ENCODE data around the gene ORMDL1.

Gene ORMDL1

DNA sequence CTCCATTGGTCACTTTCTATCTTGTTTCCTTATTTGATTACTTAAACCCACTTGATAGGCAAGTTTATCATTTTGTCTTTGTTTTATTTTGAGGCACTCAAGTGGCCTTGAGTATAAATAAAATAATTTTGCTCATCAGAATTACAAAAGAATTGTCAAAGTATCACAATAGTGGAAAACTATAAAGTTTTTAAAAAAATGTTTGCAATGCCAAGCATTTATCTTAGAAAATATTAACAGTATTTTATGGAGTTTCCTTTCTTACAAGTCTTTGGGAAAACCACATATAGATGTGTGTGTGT lies 14.8 kb upstream of the ORMDL1 start:
- in situ Hi-C loops (cut with MboI; ENCODE audit: low sequenced_read_pairs, unreplicated experiment) = loop anchor here (10.0 kb wide), 1 partner anchor 266 kb away; the partner anchor contains the start of gene MSTN
- TF ChIP-seq, protein P1, sequence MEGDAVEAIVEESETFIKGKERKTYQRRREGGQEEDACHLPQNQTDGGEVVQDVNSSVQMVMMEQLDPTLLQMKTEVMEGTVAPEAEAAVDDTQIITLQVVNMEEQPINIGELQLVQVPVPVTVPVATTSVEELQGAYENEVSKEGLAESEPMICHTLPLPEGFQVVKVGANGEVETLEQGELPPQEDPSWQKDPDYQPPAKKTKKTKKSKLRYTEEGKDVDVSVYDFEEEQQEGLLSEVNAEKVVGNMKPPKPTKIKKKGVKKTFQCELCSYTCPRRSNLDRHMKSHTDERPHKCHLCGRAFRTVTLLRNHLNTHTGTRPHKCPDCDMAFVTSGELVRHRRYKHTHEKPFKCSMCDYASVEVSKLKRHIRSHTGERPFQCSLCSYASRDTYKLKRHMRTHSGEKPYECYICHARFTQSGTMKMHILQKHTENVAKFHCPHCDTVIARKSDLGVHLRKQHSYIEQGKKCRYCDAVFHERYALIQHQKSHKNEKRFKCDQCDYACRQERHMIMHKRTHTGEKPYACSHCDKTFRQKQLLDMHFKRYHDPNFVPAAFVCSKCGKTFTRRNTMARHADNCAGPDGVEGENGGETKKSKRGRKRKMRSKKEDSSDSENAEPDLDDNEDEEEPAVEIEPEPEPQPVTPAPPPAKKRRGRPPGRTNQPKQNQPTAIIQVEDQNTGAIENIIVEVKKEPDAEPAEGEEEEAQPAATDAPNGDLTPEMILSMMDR (IDR thresholded peaks at IDR 0.05; ENCODE audit: borderline replicate concordance, control extremely low read depth, extremely low read depth, insufficient read depth, missing control alignments) = no peak
- no peak for DNase-seq (ENCODE audit: low spot score)

DNA sequence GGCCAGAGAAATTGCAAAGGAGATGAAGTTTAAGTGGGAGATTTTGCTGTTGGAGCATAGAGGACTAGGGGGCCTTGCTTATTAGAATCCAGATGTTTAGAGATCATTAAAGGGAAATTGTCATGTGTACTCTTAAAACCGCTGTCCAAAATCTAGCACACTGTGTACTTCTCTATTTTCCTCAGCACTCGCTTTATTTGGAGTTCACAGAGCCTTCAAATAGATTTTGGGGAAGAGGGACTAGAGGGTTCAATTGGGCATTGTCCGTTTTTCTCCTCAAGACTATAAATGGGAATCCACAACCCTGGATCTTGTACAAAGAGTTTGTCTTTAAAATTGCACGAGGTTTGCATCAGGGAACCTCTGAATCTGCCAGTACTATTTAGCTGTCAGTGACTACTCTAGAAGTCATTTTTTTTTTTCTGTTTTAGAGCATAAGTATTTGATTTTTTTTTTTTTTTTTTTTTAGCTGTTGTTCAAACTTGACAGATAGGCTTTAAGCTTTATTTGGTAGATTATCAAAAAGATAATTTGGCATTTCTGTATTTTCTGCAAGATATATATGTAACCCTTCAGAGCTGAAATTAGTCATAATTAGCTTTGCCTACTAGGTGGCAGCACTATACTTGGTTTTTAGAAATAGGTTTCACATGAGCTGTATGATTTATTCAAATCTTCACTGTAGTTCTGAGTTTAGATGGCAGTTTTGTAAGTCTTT lies 14.3 kb upstream of the ORMDL1 start:
- TF ChIP-seq, protein P1 (IDR thresholded peaks at IDR 0.05; ENCODE audit: borderline replicate concordance, control extremely low read depth, extremely low read depth, insufficient read depth, missing control alignments) = peak; percentile 33
- DNase-seq (ENCODE audit: low spot score) = peak; percentile 17
- in situ Hi-C loops (cut with MboI; ENCODE audit: low sequenced_read_pairs, unreplicated experiment) = loop anchor here (10.0 kb wide), 1 partner anchor 266 kb away; the partner anchor contains the start of gene MSTN

DNA sequence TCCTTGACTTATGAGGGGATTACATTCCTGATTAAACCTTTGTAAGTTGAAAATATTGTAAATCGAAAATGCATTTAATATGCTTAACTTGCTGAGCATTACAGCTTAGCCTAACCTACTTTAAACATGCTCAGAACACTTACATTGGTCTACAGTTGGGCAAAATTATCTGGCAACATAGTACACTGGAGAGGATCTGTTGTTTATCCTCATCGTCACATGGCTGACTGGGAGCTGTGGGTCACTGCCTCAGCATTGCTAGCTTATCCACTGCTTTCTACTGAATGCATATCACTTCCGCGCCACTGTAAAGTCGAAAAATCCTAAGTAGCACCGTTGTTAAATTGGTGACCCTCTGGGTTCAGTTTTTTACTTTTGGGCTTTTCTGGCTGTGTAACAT lies 13.8 kb upstream of the ORMDL1 start:
- in situ Hi-C loops (cut with MboI; ENCODE audit: low sequenced_read_pairs, unreplicated experiment) = loop anchor here (10.0 kb wide), 1 partner anchor 267 kb away; the partner anchor contains the start of gene MSTN
- TF ChIP-seq, protein P1 (IDR thresholded peaks at IDR 0.05; ENCODE audit: borderline replicate concordance, control extremely low read depth, extremely low read depth, insufficient read depth, missing control alignments) = no peak
- no peak for DNase-seq (ENCODE audit: low spot score)

DNA sequence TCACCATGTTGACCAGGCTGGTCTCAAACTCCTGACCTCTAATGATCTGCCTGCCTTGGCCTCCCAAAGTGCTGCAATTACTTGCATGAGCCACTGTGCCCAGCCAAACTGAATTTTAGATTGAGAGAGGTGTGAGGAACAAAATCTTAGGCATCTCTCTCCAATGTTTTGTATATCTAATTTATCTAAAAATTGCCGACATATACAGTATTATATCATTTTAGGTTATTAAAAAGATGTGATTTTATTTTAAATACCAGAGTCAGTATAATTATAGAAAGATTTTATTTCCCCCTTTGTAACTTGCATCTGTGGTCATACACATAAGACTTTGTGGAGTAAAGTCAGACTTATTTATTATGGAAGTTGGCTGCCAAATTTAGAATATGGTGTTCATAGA lies 10.2 kb upstream of the ORMDL1 start:
- in situ Hi-C loops (cut with MboI; ENCODE audit: low sequenced_read_pairs, unreplicated experiment) = loop anchor here (10.0 kb wide), 1 partner anchor 270 kb away; the partner anchor contains the start of gene MSTN
- no peak for DNase-seq (ENCODE audit: low spot score)
- TF ChIP-seq, protein P1 (IDR thresholded peaks at IDR 0.05; ENCODE audit: borderline replicate concordance, control extremely low read depth, extremely low read depth, insufficient read depth, missing control alignments) = no peak

DNA sequence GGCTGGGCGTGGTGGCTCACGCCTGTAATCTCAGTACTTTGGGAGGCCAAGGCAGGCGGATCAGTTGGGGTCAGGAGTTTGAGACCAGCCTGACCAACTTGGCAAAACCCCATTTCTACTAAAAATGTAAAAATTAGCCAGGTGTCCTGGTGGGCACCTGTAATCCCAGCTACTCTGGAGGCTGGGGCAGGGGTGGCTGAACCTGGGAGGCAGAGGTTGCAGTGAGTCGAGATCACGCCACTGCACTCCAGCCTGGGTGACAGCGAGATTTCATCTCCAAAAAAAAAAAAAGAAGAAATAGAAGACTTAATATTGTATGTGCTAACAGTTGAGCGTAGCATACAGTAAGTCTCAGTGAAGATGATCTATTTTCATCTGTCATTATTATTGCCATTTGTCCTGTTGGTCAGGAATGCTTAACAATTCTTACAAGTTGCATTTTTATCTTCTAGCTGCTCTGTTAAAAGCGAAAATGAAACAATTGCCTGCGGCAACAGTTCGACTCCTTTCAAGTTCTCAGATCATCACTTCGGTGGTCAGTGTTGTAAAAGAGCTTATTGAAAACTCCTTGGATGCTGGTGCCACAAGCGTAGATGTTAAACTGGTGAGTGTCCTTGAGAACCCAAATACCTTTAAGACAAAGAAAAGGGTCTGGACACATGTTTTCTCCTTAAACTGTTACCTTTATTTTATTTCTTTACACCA lies 7.4 kb upstream of the ORMDL1 start:
- TF ChIP-seq, protein P1 (IDR thresholded peaks at IDR 0.05; ENCODE audit: borderline replicate concordance, control extremely low read depth, extremely low read depth, insufficient read depth, missing control alignments) = no peak
- in situ Hi-C loops (cut with MboI; ENCODE audit: low sequenced_read_pairs, unreplicated experiment) = loop anchor here (10.0 kb wide), 1 partner anchor 273 kb away; the partner anchor contains the start of gene MSTN
- peak; percentile 20 for DNase-seq (ENCODE audit: low spot score)

DNA sequence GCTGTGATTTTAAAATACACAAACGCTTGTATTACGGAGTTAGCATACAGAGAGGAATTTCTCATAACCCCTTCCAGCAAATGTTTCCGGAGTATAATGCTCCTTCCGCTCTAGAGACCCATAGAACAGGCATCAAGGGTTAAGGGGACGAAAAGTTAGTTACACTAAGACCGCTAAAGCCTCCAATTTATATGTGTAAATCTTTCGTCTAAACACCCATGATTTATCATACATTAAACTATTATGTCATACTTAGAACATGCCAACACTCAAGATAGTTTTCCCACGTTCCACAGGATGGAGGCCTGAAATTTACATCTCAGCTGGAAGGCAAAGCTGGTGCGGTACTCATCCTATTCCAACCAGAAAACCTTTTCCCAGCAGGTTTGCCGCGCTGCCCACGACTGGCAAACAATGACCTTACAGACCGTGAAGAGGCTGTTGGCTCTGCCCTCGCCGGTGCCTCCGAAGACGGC lies 650 bp downstream of the ORMDL1 start:
- TF ChIP-seq, protein P1 (IDR thresholded peaks at IDR 0.05; ENCODE audit: borderline replicate concordance, control extremely low read depth, extremely low read depth, insufficient read depth, missing control alignments) = no peak
- in situ Hi-C loops (cut with MboI; ENCODE audit: low sequenced_read_pairs, unreplicated experiment) = no loop called here
- peak; percentile 41 for DNase-seq (ENCODE audit: low spot score)
